Effector CD4-positive, alpha-beta T cell (primary cell): ENCODE measurements around the gene MEF2D.

Experiments used
- DNase-seq: peaks from one replicate; pipeline ENCODE4 v3.0.0-alpha.2; 2020
- total RNA-seq: gene quantifications from one replicate; lab custom pipeline; 2026; lab: John Stamatoyannopoulos, UW

The MEF2D gene
- total RNA-seq = 192 reads per million, percentile 92 among the genes with 10 or more reads in this experiment

DNA sequence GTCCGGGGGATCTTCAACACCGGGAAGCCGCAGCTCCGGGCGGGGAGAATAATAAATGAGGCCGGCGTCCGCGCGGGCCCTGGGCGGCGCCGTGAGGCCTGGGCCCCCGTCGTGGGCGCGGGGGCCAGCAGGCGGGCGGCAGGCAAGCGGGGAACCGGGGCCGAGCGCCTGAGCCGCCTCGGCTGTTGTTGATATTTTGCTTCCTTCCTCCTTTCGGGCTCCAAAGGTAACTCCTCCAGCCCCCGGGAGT, at the start of gene MEF2D:
MEF2D (minus strand) TSS at position 233 of the 250 bp plus-strand sequence. CDS start 17,483 bp downstream, outside the sequence.
- no peak for DNase-seq

DNA sequence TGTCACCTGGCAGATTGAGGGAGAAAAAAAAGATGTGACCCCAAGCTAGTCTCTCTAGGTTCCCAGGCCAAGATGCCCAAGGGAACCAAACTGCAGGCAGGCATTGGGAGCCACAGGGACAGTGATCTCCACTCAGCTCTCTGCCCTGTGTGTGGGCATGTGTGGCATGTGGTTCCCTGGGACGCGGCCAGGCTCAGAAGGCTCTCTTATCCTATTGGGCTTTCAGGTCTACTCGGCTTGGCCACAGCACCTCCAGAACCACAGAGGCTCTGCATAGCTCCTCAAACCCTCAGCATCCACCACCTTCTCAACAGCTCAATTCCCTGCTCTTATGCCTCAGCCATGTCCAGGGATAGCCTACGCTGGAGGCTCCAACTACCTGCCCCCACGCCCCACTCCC, 49.8 kb upstream of the MEF2D start:
- DNase-seq = no peak

DNA sequence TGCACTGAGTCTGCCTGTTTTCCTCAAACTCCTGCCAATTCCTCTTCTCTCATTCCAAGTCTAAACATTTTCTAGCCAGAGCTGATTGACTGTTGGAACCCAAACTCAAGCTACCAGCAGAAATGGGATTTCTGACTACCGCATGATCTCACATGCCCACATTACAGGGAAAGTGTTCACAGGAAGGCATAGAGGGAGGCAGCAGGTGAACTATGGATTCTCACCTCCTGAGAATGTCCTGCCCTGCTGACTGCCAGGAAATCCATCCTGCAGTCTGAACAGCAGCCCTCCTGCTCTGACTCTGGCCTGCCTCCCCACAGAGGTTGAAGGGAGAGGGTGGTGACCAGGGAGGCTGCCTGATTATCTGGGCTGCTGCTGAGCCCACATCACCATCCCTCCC, 49.3 kb upstream of the MEF2D start:
- no peak for DNase-seq

DNA sequence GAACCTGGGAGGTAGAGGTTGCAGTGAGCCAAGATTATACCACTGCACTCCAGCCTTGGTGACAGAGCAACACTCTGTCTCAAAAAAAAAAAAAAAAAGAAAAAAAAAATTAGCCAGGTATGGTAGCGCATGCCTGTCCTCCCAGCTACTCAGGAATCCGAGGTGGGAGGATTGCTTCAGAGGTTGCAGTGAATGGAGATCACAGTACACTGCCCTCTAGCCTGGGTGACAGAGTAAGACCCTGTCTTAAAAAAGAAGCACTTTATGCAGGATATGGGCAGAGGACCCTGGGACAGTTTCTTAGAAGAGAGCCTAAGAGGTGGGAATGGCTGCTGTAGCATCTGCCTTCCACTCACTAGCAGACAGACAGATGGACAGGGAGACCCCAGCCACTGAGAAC, 48.8 kb upstream of the MEF2D start:
- DNase-seq = no peak

DNA sequence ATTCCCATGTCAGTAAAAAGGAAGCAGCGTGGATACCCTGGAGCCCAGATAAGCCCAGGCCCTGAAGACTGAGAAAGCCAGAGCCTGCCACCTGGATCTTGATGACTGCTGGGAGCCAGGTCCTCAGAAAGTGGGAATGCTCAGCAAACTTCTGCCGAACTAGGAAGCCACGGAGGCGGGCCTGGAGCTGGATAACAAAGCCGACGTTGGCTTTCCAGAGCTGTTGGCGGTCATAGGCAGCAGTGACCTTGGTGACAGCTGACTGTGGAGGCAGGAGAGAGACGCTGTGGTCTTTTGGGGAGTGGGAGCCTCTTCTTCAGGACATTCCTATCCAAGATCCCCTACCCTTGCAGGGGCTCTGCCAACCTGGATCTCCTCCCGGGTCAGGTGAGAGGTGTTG, 47.4 kb upstream of the MEF2D start:
- DNase-seq = no peak

DNA sequence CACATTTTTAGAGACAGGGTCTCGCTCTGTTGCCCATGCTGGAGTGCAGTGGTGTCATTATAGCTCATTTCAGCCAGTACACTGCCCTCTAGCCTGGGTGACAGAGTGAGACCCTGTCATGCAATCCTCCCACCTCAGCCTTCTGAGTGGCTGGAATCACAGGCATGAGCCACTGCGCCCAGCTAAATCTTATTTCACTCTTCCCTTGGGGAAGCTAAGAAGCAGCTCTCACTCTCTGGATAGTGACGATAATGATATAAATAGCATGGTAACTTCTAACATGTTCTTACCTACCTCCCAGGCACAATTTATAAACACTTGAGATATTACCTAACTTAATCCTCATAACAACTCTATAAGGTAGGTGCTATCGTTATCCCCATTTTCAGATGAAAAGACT, 46.9 kb upstream of the MEF2D start:
- DNase-seq = no peak

DNA sequence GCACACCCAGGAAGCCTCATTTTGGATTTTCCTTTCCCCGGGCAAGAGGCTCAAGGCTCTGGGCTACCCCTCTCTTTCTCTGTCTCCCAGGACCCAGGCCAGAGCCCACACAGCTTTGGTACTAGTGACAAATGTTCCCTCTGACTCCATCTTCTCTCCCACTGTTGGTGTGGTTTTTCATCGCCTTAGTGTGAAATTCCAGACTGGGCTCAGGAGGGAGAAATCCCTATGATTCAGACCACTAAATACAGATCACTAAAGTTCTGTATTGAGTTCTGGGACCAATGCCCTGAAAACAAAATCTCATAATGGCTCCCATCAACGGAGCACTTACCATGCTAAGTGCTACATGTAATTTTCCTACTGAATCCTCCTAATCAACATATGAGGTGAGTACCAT, 45.7 kb upstream of the MEF2D start:
- no peak for DNase-seq

DNA sequence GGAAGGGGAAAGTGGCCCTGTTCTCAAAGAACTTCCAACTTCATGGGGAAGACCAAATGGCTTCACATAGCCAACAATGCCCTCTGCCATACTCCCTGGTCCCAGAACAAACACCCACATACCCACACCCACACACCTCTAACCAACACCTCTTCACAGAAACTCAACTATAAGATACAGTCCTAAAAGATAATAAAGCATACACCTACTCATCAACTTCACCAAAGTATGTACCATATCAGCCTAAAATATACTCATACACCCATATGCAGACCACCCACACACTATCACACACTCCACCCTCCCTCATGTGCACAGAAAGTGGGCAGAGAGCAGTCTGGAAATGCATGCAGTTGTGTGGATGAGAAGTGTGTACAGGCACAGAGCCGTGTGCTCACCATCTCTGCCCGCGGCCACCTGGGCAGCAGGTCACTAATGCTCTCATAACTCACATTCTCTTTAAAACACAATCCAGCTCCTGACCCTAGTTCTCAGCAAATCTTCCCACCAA, 44.1 kb upstream of the MEF2D start:
- no peak for DNase-seq

DNA sequence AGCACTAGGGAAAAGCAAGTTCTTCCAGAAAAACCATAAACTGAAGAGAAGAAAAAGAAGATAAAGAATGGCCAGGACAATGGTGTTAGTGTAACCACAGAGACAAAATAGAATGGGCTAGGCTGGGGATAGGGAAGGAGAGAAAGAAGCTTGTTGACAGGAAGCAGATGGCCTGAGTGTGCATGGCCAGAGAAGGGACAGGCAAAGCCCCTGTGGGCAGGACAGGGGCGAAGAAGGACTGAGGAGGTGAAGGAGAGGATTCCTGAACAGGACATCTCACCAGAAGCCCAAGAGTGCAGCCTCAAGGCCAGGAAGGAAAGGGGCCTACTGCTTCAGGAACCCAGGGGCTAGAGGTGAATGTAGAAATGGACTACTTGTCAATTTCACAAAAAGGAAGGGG, 42.5 kb upstream of the MEF2D start:
- DNase-seq = no peak

DNA sequence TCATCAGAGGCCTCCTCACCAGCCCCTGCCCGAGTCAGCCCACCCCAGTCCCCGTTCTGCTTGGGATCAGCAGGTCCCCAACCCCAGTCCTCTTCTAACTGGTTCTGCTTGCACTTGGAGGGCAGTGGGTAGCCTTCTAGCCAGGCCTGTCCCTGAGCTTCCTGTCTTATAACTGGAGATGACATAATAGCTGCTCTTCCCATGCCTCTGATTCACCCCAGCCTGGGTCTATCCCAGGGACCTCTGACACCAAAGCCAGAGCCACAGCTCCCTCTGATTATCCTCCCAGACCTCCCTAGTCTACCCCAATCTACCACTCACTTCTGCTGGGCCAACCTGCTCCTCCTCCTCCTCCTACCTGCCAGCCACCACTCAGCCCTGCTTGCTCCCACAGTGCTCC, 40.4 kb upstream of the MEF2D start:
- DNase-seq = no peak

DNA sequence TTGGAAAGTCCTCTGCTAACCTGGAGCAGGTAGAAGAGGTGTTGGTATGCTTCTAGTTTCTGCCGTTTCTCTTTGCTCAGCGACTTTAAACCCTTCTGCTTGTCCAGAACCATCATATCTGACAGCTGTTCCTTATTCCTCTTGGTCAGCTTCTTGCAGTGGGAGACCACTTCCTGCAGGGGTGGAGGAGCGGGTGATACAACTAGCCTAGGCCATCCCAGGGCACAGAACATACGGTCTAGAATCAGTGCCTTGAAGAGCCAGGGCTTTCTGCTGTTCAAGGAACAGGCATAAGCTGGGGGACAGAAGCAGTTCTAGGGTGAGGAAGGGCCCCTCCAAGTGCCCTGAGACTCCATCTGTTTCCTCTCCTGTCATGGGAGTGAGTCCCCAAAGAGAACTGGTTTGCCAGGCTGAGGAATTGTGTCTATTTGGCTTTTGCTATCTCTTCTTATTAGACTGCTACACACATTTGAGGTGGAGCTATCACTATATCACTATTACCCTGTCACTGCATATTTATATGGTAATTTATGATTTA, 39.3 kb upstream of the MEF2D start:
- no peak for DNase-seq

DNA sequence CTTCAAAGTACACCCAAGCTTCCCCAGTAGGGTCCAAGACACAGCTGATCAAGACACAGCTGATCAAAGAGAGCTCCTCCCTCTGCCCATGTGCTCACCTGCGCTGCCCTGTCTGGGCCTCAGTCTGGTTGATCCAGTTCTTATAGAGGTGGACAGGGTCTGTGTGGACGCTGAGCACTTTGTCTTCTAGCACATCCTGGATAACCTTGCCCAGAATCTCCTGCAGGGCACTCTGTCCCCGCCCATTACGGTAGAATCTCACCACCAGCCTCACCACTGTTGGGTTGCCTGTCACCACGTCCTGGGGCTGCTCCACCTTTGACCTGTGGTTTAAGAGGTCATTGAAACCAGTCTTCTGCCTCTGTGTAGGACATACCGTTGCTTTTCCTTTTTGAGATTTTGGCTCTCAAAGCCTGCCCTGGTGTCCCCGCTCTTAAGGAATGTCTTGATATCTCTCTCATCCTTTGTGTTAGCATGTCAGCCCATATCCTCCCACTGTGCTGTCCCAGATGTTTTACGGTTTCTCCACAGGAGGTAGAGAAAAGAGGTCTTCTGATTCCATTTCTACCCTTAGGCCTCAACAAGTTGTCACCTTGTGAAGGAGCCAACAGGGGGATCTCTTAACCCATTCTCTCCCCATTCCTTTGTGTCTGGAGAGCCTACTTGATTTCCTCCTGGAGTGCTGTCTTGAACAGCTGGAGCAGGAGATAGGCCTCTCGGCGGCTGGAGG, 38.3 kb upstream of the MEF2D start:
- no peak for DNase-seq

DNA sequence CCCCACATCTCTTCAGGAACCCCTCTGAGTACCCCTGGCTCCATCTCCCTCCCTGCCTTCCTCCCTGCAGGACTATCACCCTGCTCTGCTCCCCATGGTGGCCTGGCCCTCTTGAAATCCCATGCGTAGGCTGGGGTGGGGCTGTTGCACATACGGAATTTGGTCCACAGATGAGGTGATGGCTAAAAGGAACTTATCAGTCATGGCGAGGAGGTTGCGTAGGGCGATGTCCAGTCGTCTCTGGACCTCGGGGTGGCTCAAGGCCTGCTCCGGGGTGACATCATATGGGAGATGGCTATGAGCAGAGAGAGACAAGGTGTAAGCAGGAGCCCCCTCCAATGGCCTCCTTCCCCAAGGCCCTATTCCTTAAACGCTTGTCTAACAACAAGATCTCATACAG, 36.5 kb upstream of the MEF2D start:
- DNase-seq = no peak

DNA sequence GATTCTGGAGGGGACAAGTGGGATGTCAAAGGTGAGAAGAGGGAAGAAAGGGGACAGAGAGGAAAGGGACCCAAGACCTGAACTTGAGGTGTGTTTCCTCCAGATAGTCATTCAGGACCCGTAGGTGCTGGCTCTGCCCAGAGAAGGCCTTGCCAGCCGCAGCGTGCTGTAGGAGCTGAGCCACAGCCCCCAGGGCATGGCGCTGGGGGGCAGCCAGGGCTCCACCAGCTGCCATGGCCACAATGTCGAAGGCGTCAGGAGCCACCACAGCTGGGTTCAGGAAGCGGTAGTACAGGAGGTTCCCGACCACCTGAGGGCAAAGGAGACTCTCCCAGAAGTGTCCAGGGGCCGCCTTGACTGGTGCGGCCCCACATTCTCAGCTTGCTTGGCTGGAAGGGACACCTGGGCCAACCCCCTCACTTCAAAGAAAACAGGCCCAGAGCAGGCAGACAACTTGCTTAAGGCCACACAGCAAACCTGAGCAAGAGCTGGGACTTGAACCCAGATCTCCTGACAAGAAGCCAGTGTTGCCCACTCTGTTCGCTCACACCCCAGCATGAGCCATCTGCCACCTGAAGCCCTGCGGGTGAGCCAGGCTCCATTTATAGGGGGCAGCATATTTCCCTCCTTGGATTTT, 34.0 kb upstream of the MEF2D start:
- no peak for DNase-seq

DNA sequence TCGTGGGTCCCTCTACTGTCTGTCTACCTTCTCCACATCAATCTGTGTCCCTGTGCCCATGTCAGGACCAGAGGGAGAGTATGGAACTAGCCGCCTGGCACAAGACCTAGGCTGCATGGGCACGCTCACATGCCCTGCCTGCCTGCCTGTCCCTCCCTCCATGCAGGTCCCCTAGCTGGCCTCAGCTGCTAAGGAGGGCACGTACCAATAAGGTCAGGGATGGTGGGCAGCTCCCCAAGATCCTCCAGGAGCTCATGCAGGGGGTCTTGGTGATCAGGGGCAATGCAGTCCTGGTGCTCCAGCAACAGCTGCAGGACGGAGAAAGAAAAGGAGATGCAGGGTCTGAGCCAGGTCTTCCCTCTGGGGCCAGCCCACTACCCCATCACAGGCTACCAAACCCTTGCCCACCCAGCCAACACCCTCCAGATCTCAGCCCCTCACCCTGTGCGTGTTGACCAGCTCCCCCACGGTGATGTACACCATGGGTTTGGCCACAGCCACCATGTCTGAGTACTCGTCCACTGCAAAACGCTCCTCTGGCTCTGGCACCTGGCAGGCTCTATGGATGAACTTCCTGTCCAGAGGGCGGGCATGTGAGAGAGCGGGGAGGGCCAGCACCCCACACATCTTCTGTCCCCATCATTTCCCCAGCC, 33.1 kb upstream of the MEF2D start:
- DNase-seq = no peak

DNA sequence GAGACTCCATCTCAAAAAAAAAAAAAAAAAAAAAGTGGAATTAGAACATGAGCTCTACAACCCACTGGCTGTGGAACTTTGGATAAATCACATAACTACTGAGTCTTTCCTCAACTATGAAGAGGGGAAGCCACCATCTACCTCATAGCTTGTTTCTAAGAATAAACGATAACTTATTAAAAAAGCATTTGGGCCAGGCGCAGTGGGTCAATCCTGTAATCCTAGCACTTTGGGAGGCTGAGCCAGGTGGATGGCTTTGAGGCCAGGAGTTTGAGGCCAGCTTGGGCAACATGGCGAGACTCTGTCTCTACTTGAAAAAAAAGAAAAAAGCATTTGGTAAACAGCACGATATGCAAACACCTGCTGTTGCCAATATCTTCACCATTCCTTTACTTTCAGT, 31.8 kb upstream of the MEF2D start:
- no peak for DNase-seq

DNA sequence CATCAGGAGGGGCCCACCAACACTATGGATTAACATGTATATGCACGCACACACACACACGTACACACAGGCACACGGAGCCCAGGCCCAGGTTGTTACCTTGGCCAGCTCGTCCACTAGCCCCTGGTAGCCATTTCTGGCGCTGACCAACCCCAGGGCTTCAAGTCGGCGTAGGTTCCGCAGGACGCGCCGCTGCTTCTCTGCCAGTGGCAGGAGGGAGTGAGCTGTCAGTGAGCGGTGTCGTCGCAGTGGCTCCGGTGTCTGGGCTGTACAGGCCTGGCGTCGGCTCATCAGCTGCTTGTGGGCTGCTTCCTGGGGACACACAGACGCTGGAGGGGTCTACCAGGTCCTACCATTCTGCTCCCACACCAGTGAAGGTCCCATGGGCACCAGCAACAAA, 29.4 kb upstream of the MEF2D start:
- DNase-seq = no peak

DNA sequence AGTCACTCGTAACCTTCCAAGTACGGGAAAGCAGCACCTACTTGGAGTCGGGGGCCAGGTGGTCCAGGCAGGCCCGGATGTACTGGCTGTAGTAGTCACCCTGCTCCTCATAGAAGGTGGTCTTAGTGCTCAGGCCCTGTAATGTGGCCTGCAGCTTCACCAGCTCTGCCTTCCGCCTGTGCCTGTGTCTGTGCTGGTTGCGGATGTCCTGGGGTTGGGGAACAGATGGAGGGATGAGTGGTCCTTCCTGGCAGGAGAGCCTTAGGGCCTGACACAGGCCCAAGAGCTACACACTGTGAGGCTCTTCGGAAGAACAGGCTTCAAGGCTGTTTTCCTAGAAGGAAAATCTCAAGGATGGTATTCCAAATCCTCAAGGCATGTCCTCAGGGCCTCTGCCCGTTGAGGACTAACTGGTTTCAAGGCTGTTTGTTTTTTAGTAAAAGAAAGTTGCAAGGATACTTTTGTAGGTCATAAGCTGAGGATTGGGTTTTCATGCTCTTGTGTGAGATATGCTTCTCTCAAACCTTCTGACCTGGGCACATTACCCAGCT, 28.4 kb upstream of the MEF2D start:
- no peak for DNase-seq

DNA sequence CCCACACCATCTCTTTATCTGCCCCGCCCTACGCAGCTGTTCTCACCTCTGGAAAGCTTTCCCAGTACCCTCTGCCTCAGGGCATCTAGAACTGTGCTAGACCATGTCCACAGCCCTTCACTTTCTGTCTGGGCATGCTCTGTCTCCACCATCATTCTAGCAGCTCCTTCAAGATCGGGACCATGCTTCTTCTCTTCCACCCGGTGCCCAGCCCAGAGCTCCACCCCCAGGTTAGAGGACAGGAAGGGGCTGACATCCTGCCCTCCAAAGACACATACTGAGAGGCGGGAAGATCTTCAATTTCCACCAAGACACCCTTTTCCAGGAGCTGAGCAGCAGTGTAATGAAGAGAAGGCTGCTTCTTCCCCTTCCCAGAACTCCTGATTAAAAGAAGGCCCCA, 27.7 kb upstream of the MEF2D start:
- DNase-seq = no peak

DNA sequence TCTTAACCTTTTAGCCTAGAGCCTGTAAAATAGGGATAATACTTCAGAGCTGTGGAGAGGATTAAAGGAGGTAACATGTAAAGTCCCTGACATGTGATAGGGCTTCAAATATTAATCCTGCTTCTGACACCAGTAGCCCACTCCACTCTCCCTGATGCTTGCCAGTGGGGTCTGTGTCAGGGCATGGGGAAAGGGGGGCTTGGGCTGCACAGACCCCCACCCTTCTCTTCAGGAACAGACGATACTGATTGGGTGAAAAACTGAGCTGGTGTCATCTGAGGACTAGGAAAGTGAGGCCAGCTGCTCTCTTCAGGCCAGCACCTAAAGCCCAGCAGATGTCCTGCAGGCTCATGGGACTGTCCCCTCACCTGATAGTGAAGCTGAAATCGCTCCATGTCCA, 27.0 kb upstream of the MEF2D start:
- no peak for DNase-seq

DNA sequence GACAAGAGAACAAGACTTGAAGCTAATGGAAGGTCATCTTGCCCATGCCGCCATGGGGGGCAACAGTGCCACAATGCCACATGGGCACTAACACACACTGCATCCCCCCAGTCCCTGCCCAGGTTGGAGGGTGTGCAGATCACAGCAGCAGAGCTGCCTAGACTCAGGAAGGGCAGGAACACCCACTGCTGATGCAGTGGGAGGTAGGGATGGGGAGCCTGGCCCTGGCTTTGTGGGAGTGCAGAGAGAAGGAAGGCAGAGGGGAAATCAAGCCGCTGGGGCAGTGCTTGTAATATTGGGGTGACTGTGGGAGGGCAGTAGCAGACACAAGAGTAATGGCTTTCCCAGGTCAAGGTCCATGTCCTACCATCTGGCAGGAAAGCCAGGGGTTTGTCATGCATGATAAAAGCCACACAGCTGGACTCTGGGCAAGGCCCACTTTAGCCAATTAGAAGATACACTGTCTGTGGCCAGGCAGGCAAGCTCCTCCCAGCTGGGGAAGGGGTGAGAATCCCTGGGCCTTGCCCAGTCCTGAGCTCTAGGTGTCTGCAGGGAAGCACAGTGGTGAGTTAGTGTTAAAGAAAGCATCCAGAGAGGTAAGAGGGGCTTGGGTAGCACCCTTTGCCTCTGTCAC, 25.4 kb upstream of the MEF2D start:
- DNase-seq = no peak

DNA sequence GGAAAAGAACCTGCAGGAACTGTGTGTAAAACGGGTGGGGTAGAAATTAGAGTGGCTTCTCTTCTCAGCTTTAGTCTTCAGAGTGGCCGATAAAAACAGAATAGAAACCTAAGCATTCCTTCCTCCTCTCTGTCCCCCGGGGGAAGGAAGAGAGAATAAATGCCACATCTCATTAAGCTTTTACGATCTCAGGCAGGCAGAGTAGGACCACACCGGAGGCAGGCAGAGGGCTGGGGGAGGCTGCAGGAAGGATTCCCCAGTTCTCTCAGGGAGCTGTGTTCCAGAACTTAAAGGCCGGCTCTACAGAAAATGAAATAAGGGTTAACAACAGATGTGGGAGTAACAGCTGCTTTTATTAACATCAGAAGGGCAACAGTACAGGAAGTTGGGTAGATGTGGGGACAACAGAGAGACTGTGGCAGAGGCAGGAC, 24.5 kb upstream of the MEF2D start:
- DNase-seq = no peak

DNA sequence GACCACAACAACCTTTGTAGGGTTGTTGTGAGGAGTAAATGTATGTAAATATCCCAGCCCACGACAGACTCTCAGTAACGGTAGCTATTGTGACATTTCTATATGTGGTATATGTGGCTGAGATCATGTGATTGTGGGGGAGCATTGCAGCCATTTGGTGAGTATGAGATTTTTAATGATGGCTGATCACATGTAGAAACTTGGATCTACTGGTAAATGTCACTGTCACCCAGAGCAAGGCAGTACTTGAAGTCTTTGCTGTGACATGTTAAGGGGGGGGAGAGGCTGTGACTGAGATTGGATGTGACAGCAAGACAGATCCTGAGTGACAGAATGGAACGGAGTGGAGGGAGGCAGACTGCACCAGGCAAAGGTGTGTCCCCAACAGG, 23.9 kb upstream of the MEF2D start:
- no peak for DNase-seq
